GM06990 (cell line): ENCODE data around the gene PTPN14.

Experiments used
- DNase-seq: peaks from one replicate; pipeline ENCODE4 v3.0.0-alpha.2; 2011; ENCODE audit not compliant: insufficient read length; ENCODE audit errors: extremely low read depth
- H3K27me3 ChIP-seq: replicated peaks from 2 replicates; pipeline ENCODE4 v1.6.0; 2011; ENCODE audit warnings: low read length; ENCODE audit not compliant: control insufficient read depth, insufficient read depth
- H3K36me3 ChIP-seq: 2 replicates; pipeline ENCODE4 v1.5.1; 2011; ENCODE audit warnings: low read length; ENCODE audit not compliant: control insufficient read depth, insufficient read depth
- H3K4me3 ChIP-seq: replicated peaks from 2 replicates; pipeline ENCODE4 v1.5.1; 2011; ENCODE audit warnings: low read depth, mild to moderate bottlenecking, control low read depth, low read length
- TF ChIP-seq, protein P1 (sequence below): IDR thresholded peaks from 2 replicates; pipeline ENCODE4 v1.5.1; 2011; ENCODE audit warnings: low read length, control low read depth, mild to moderate bottlenecking, inconsistent platforms; ENCODE audit not compliant: insufficient read depth, poor library complexity, severe bottlenecking

The PTPN14 gene

GRCh38 chr1:214542275-214543199 is 8.9 kb downstream of the PTPN14 start:
- TF ChIP-seq, protein P1, sequence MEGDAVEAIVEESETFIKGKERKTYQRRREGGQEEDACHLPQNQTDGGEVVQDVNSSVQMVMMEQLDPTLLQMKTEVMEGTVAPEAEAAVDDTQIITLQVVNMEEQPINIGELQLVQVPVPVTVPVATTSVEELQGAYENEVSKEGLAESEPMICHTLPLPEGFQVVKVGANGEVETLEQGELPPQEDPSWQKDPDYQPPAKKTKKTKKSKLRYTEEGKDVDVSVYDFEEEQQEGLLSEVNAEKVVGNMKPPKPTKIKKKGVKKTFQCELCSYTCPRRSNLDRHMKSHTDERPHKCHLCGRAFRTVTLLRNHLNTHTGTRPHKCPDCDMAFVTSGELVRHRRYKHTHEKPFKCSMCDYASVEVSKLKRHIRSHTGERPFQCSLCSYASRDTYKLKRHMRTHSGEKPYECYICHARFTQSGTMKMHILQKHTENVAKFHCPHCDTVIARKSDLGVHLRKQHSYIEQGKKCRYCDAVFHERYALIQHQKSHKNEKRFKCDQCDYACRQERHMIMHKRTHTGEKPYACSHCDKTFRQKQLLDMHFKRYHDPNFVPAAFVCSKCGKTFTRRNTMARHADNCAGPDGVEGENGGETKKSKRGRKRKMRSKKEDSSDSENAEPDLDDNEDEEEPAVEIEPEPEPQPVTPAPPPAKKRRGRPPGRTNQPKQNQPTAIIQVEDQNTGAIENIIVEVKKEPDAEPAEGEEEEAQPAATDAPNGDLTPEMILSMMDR = no peak
- H3K4me3 ChIP-seq = no peak overlapping the region

DNA sequence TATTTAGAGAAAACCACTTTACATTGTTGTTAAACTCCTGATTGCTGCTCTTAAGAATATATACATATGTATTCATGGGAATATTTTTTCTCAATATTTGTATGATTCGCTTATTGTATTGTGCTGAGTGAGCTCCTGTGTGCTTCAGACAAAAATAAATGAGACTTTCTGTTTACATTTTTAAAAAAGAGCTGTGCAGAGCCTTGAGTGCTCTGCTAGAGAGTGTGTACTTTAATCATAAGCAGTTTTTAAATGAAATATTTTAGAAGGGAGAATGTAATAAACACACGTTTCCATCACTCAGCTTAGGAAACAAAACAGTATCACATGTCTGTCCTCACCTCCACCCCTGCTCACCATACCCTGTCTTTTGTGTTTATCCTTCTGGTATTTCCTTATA is 9.7 kb downstream of the PTPN14 start:
- TF ChIP-seq, protein P1 = no peak
- H3K27me3 ChIP-seq = no peaks in the 10 kb centered on the region; the same call in 1 of the 2 replicates
- DNase-seq = no peak
- no peak overlapping the region for H3K4me3 ChIP-seq
- no peaks in the 10 kb centered on the region for H3K36me3 ChIP-seq

More at GRCh38 chr1:214542275-214543199, 8.9 kb downstream of the PTPN14 start:
- Histone ChIP-seq H3K27me3 (no peaks in the 10 kb centered on the region; the same call in 1 of the 2 replicates), H3K36me3 (no peaks in the 10 kb centered on the region)
- no peak for DNase-seq

- no peak overlapping the region for H3K4me3 ChIP-seq
- TF ChIP-seq, protein P1 = no peak
- no peak for DNase-seq
- no peaks in the 10 kb centered on the region for H3K36me3 ChIP-seq
- no peaks in the 10 kb centered on the region; the same call in 1 of the 2 replicates for H3K27me3 ChIP-seq
Measured at GRCh38 chr1:214541206-214541605, 10.2 kb downstream of the PTPN14 start.

DNA sequence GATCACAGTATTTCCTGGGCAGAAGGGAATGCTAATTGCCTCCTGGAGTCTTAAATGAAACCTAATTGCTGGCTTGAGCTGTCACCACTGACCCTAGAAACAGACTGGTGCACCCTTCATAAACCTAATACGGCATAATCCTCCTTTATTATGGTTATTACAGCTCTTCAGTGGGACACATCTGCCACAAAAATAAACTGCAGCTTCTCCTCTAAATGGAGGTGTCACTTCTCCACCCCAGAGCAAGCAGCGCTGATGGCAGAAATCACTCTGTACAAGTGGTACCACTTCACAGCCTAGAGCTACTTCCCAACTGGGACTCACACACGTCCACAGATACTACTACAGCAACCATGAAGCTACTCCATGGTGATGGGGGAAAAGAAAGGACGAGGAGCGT is 11.1 kb downstream of the PTPN14 start:
- H3K4me3 ChIP-seq = no peak overlapping the region
- TF ChIP-seq, protein P1 = no peak
- DNase-seq = no peak
- H3K36me3 ChIP-seq = no peaks in the 10 kb centered on the region
- no peaks in the 10 kb centered on the region; the same call in 1 of the 2 replicates for H3K27me3 ChIP-seq

DNA sequence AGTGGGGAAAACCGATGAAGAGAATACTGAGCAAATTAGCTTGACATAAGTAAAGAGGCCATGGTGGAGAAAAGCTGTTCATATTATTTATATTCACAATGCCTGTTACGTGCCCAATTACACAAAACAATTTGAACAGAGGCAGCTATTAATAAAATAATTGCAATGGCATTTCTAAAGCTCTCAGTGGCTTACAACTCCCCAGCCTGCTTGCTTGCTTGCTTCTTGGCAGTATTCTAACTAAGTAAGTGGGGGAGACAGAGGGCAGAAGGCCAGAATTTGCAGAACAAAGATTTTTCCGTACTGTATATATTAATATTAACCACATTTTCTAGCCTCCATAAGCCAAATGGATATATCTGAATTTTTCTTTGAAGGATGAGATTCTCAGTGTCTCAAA is 12.9 kb downstream of the PTPN14 start:
- DNase-seq = no peak
- H3K36me3 ChIP-seq = no peaks in the 10 kb centered on the region
- no peaks in the 10 kb centered on the region; the same call in 1 of the 2 replicates for H3K27me3 ChIP-seq
- H3K4me3 ChIP-seq = no peak overlapping the region
- TF ChIP-seq, protein P1 = no peak
